Natural killer cell (primary cell): Measurements from ENCODE around the gene TMIE. TPM values are rescaled to one million over a fixed set of nuclear protein-coding genes. Genes with fewer than 3 reads are reported as not detected.
A peak's percentile ranks its signal among the peaks of the same experiment; 100 is the strongest.

Source experiments
- ATAC-seq, 3 donors: fragments of 150-1000 bp in 2 of 3; fragments of 200-7000 bp in 1 of 3; cut with Tn5 transposase; 1 replicate in 1 of 3; 2 replicates in 2 of 3; pipeline ENCODE4 v1.10.0; 2021; ENCODE audit warnings: mild to moderate bottlenecking in 2 of 3, moderate library complexity in 2 of 3
- DNase-seq, 2 donors: peaks; one replicate each; pipeline versions ENCODE4 v3.0.0 to v3.0.0-alpha.2; 2013 to 2021; ENCODE audit warnings: mixed read lengths in 1 of 2
- H3K27ac ChIP-seq: one replicate; pipeline ENCODE4 v1.5.1; 2013; ENCODE audit warnings: mild to moderate bottlenecking, low read length
- H3K27me3 ChIP-seq: one replicate; pipeline ENCODE4 v1.6.1; 2013; ENCODE audit warnings: low read length; ENCODE audit not compliant: control insufficient read depth, insufficient read depth
- H3K36me3 ChIP-seq: one replicate; pipeline ENCODE4 v1.6.1; 2013; ENCODE audit warnings: low read length; ENCODE audit not compliant: control insufficient read depth, insufficient read depth
- H3K4me1 ChIP-seq: one replicate; pipeline ENCODE4 v1.6.1; 2013; ENCODE audit warnings: low read length; ENCODE audit not compliant: control insufficient read depth, insufficient read depth
- H3K4me3 ChIP-seq: one replicate; pipeline ENCODE4 v1.5.1; 2013; ENCODE audit warnings: low read length
- H3K9me3 ChIP-seq: one replicate; pipeline ENCODE4 v1.6.1; 2013; ENCODE audit warnings: low read length; ENCODE audit not compliant: control insufficient read depth, insufficient read depth
- H3K27ac Mint-ChIP-seq, 2 donors: one replicate each; pipeline ENCODE4 v1.8.0; 2022; ENCODE audit warnings: mild to moderate bottlenecking in 2 of 2, mixed read lengths in 2 of 2, moderate library complexity in 1 of 2
- H3K27me3 Mint-ChIP-seq, 2 donors: one replicate each; pipeline ENCODE4 v1.8.0; 2022; ENCODE audit warnings: low read depth in 2 of 2, mixed read lengths in 2 of 2
- H3K36me3 Mint-ChIP-seq: one replicate; pipeline ENCODE4 v1.8.0; 2022; ENCODE audit warnings: mixed read lengths
- H3K4me1 Mint-ChIP-seq, 2 donors: one replicate each; pipeline ENCODE4 v1.8.0; 2022; ENCODE audit warnings: mixed read lengths in 2 of 2
- H3K4me3 Mint-ChIP-seq: one replicate; pipeline ENCODE4 v1.8.0; 2022; ENCODE audit warnings: mild to moderate bottlenecking, moderate library complexity, mixed read lengths
- H3K9me3 Mint-ChIP-seq, 2 donors: one replicate each; pipeline ENCODE4 v1.8.0; 2022; ENCODE audit warnings: mixed read lengths in 2 of 2
- CTCF ChIP-seq: fragments of 200-600 bp; IDR thresholded peaks from one replicate; pipeline ENCODE4 v1.8.0; 2022; ENCODE audit warnings: antibody characterized with exemption
- WGBS: methylation state at CpG from one replicate; pipeline ENCODE4 v1.1.7; 2013; ENCODE audit warnings: missing lambda C conversion rate; ENCODE audit not compliant: insufficient coverage; 5-methylcytosine and 5-hydroxymethylcytosine counted together
- intact Hi-C: fragments of 100-400 bp; cut with micrococcal nuclease; formaldehyde crosslinking; loops from one replicate; pipeline ENCODE4 v1.14.2; 2022
- total RNA-seq, 4 donors: library from RNA; stranded (reverse); fragments of 120-200 nt in 1 of 4; gene quantifications; one replicate each; pipeline versions ENCODE4 v1.2.3 to v1.2.4, GENCODE V29; 2013 to 2022

The TMIE gene
- total RNA-seq, 3 donors from 2014 or later (not counting 1 experiment from before 2014, with no cell fraction given) = not detected

- no peak for DNase-seq
- ATAC-seq = no peak
- H3K27me3 Mint-ChIP-seq = peaks cover 8 to 11% of the 10 kb centered on the region in 2 donors
- Histone ChIP-seq H3K27ac (no peak overlapping the region), H3K27me3 (peaks cover 7% of the 10 kb centered on the region), H3K4me1 (no peaks in the 10 kb centered on the region), H3K36me3 (no peaks in the 10 kb centered on the region), H3K9me3 (no peaks in the 10 kb centered on the region), H3K4me3 (no peak overlapping the region)
- peaks cover 0 to 8% of the 10 kb centered on the region in 2 donors for H3K4me1 Mint-ChIP-seq
- 89% methylated on average over 19 of the region's 19 CpGs for WGBS
- intact Hi-C loops = loop anchor here (1.0 to 2.0 kb wide), 4 partner anchors 189 to 770 kb away; no protein-coding TSS in a partner anchor
- no peak for TF ChIP-seq CTCF
- no peaks in the 10 kb centered on the region for H3K9me3 Mint-ChIP-seq
- H3K36me3 Mint-ChIP-seq = no peaks in the 10 kb centered on the region
- H3K27ac Mint-ChIP-seq = no peak overlapping the region
- no peak overlapping the region for H3K4me3 Mint-ChIP-seq
Measured at GRCh38 chr3:46705751-46706552, 4.8 kb downstream of the TMIE start.

GRCh38 chr3:46706771-46707582 is 5.8 kb downstream of the TMIE start:
- ATAC-seq (no peak), DNase-seq (peak in 1 of 2 donors; percentile 13)
- Histone ChIP-seq H3K36me3 (no peaks in the 10 kb centered on the region), H3K9me3 (no peaks in the 10 kb centered on the region), H3K4me1 (no peaks in the 10 kb centered on the region), H3K4me3 (no peak overlapping the region), H3K27me3 (peaks cover 4% of the 10 kb centered on the region), H3K27ac (no peak overlapping the region)
- Mint-ChIP-seq H3K27ac (no peak overlapping the region), H3K4me1 (peaks cover 0 to 4% of the 10 kb centered on the region in 2 donors), H3K4me3 (no peak overlapping the region), H3K27me3 (peaks cover 3 to 6% of the 10 kb centered on the region in 2 donors), H3K9me3 (no peaks in the 10 kb centered on the region), H3K36me3 (no peaks in the 10 kb centered on the region)
- TF ChIP-seq CTCF = no peak
- intact Hi-C loops = no loop called here
- WGBS = 82% methylated on average over 13 of the region's 13 CpGs

- Mint-ChIP-seq H3K36me3 (no peaks in the 10 kb centered on the region), H3K4me1 (no peaks in the 10 kb centered on the region), H3K27me3 (no peaks in the 10 kb centered on the region), H3K27ac (no peak overlapping the region), H3K9me3 (no peaks in the 10 kb centered on the region), H3K4me3 (no peak overlapping the region)
- Histone ChIP-seq H3K27me3 (no peaks in the 10 kb centered on the region), H3K9me3 (no peaks in the 10 kb centered on the region), H3K4me1 (no peaks in the 10 kb centered on the region), H3K27ac (no peak overlapping the region), H3K4me3 (no peak overlapping the region), H3K36me3 (no peaks in the 10 kb centered on the region)
- intact Hi-C loops = no loop called here
- WGBS = 82% methylated on average over 7 of the region's 7 CpGs
- no peak for TF ChIP-seq CTCF
- ATAC-seq (no peak), DNase-seq (no peak)
Measured at GRCh38 chr3:46707601-46708011, 6.4 kb downstream of the TMIE start.
